Glomerular visceral epithelial cell (primary cell): ENCODE data around the gene ETS2.

Experiments used
- DNase-seq: peaks from one replicate; pipeline ENCODE4 v3.0.0-alpha.2; 2016; ENCODE audit errors: extremely low spot score

ETS2 gene

GRCh38 chr21:38861989-38862683, 56.4 kb downstream of the ETS2 start:
- DNase-seq: no peak

GRCh38 chr21:38863291-38863690, 57.6 kb downstream of the ETS2 start:
- no peak for DNase-seq

DNA sequence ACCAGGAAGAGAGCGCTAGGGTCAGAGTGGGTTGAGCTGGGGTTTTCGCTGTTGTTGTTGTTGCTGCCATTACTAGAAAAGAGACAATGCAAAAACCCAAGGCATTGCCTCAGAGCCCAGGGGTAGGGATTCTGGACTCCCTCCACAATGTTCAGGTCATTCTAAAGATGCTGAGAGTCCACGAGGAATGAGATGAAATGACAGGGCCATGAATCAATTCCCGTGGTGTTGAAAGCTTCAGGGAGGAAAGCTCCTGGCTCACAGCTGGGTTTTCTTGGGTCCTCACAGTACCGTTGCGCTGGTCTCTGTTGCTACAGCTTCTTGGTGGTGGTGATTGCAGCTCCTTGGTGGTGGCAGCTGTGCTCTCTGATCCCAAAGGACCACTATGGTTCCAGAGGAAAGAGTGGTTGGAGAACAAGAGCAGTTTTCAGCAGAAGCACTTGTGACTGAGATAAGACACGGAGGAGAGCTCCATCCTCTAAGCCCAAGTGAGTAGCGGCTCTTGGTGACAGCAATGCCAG, 58.2 kb downstream of the ETS2 start:
- DNase-seq: no peak

- DNase-seq: no peak
Measured at GRCh38 chr21:38864964-38865363, 59.2 kb downstream of the ETS2 start.

DNA sequence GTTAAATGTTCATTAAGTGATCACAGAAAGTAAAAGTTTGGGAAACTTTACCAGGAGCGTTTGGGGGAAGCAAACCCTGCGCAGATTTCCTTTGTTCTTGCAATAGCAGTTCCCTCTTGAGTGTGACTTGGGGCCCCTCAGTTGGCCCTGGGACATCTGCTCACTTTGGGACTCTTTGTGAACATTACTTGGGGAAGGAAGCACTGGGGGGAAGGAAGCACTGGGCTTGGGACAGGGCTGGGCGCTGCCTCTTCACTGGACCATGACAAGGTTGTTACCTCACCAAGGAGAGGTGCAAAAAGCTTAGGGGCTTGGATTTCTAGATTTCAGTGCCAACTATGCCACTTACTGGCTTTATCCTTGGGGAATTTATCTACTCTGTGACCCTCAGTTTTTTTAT, 63.5 kb downstream of the ETS2 start:
- peak; percentile 35 for DNase-seq

- no peak for DNase-seq
Measured at GRCh38 chr21:38869946-38870345, 64.2 kb downstream of the ETS2 start.
